Right hindlimb (tissue), 1 donor: ENCODE data around the gene NSMCE3.

ENCODE experiments used
- DNase-seq: peaks from one replicate; pipeline ENCODE4 v3.0.0-alpha.2; 2018

Gene NSMCE3

GRCh38 chr15:29269485-29270168 is at the start of gene NSMCE3:
TSS of gene NSMCE3 (minus strand) at chr15:29269822. CDS start at chr15:29269705, 117 bp downstream.
- DNase-seq: peak; percentile 94

GRCh38 chr15:29316422-29316821 is 46.8 kb upstream of the NSMCE3 start:
- DNase-seq: no peak

- no peak for DNase-seq
Observed at GRCh38 chr15:29312387-29312786, 42.8 kb upstream of the NSMCE3 start.

GRCh38 chr15:29311696-29312095 is 42.1 kb upstream of the NSMCE3 start:
- DNase-seq: no peak

- no peak for DNase-seq
Observed at GRCh38 chr15:29309139-29309538, 39.5 kb upstream of the NSMCE3 start.

GRCh38 chr15:29308299-29308698 is 38.7 kb upstream of the NSMCE3 start:
- DNase-seq: no peak

GRCh38 chr15:29305556-29305955 is 35.9 kb upstream of the NSMCE3 start:
- no peak for DNase-seq

- DNase-seq: no peak
Observed at GRCh38 chr15:29302871-29303270, 33.2 kb upstream of the NSMCE3 start.

- no peak for DNase-seq
Observed at GRCh38 chr15:29299784-29300183, 30.2 kb upstream of the NSMCE3 start.

- DNase-seq: no peak
Observed at GRCh38 chr15:29299331-29299730, 29.7 kb upstream of the NSMCE3 start.

GRCh38 chr15:29294732-29295325 is 25.2 kb upstream of the NSMCE3 start:
- no peak for DNase-seq

- DNase-seq: no peak
Observed at GRCh38 chr15:29291067-29291845, 21.6 kb upstream of the NSMCE3 start.

GRCh38 chr15:29289173-29289572 is 19.6 kb upstream of the NSMCE3 start:
- no peak for DNase-seq

GRCh38 chr15:29285386-29285785 is 15.8 kb upstream of the NSMCE3 start:
- no peak for DNase-seq

- no peak for DNase-seq
Observed at GRCh38 chr15:29283381-29283780, 13.8 kb upstream of the NSMCE3 start.

GRCh38 chr15:29280514-29280913 is 10.9 kb upstream of the NSMCE3 start:
- no peak for DNase-seq

GRCh38 chr15:29278436-29279105 is 8.9 kb upstream of the NSMCE3 start:
- no peak for DNase-seq

GRCh38 chr15:29276366-29276765 is 6.7 kb upstream of the NSMCE3 start:
- no peak for DNase-seq

GRCh38 chr15:29275855-29276254 is 6.2 kb upstream of the NSMCE3 start:
- DNase-seq: no peak

GRCh38 chr15:29274946-29275345 is 5.3 kb upstream of the NSMCE3 start:
- DNase-seq: no peak

- no peak for DNase-seq
Observed at GRCh38 chr15:29272219-29272618, 2.6 kb upstream of the NSMCE3 start.

GRCh38 chr15:29270976-29271375 is 1.4 kb upstream of the NSMCE3 start:
- no peak for DNase-seq

GRCh38 chr15:29270169-29270955 is 740 bp upstream of the NSMCE3 start:
- DNase-seq: no peak
